HG03064 (cell line): ENCODE data around the gene TMEM150A.
"Not testable (repeated sequence)": the region's sequence is repeated elsewhere in the genome, so short reads cannot be mapped to it uniquely, and the experiment has no call there.

ENCODE experiments used
- ATAC-seq: cut with Tn5 transposase; IDR thresholded peaks from one replicate; pipeline ENCODE4 v1.9.1; 2021; ENCODE audit warnings: low read depth; ENCODE audit not compliant: unreplicated experiment

Gene TMEM150A, protein sequence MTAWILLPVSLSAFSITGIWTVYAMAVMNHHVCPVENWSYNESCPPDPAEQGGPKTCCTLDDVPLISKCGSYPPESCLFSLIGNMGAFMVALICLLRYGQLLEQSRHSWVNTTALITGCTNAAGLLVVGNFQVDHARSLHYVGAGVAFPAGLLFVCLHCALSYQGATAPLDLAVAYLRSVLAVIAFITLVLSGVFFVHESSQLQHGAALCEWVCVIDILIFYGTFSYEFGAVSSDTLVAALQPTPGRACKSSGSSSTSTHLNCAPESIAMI

DNA sequence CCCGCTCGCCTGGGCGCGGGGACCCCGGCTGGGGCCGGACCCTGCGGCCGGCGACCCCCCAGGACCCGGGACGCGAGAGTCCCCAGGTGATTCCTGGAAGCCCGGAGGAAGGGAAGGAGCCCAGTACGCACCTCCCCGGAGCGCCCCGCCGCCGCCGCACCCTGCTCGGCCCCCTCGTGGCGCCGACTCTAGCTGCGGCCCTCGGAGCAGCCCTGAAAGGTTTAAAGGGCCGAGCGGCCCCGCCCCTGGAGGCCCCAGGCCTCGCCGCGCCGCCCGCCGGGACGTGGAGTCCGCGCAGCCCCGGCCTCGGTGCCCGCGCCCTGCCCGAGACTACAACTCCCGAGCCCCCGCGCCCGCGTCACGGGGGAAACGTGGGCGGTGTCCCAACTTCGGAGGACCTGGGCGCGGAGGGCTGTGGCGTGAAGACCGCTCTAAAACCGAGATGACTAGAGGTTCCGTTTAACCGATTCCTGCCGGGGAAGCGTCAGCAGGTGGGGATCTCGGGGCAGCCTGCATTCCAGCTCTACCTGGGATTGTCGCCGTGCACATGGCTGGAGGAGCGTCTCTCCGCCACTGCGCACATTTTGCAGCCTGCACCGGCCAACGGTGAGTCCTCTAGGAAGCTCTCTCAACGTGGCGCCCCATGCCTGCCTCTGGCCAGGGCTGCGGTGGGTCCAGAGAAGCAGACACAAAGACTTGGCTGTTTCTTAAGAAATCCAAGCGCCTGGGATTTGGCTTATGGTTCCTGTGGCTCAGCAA, at the start of gene TMEM150A:
Gene TMEM150A, minus strand, starts transcription at position 223 of the 759 bp plus-strand sequence. CDS start 750 bp downstream, outside the sequence.
- peak; percentile 95 for ATAC-seq

DNA sequence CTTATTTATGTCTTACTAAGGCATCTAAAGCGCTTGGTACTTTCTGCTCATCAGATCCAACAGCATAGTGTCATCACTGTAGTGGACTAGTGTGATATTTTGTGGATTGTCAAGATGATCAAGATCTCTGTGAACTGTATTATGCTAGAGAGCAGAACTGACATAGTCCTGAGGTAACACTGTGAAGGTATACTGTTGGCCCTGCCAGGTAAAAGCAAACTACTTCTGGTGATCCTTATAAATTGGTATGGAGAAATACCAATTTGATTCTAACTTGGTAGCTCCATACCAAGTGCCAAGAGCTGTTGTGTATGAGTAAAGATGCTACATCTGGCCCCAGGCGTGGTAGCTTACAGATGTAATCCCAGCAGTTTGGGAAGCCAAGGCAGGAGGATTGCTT, 49.6 kb upstream of the TMEM150A start:
- ATAC-seq: no peak

DNA sequence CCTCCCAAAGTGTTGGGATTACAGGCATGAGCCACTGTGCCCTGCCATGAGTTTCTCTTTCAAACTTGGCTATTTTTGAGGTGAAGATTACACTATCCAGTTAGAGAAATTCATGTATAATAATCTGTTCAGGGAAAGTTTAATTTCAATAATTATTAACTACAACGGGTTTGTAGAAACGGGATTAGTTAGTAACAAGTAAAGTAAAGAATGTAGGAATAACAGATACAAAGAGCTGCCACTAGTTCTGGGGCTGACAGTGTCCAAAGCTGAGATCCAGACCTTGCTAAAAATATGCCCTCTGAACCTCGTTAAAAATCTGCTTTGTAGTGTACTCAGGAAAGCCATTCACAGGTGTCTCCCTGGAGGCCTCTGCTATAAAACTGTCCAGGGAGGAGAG, 48.6 kb upstream of the TMEM150A start:
- no peak for ATAC-seq

DNA sequence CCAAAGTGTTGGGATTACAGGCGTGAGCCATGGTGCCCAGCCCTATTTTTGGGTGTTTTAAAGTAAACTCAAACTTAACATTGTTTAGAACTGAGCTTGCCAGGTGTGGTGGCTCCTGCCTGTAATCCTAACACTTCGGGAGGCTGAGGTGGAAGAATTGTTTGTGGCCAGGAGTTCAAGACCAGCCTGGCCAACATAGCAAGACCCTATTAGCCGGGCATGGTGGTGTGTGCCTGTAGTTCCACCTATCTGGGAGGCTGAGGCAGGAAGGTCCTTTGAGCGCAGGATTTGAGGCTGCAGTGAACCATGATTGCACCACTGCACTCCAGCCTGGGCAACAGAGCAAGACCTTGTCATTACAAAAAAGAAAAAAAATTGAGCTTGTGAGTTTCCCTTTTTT, 48.0 kb upstream of the TMEM150A start:
- no peak for ATAC-seq

DNA sequence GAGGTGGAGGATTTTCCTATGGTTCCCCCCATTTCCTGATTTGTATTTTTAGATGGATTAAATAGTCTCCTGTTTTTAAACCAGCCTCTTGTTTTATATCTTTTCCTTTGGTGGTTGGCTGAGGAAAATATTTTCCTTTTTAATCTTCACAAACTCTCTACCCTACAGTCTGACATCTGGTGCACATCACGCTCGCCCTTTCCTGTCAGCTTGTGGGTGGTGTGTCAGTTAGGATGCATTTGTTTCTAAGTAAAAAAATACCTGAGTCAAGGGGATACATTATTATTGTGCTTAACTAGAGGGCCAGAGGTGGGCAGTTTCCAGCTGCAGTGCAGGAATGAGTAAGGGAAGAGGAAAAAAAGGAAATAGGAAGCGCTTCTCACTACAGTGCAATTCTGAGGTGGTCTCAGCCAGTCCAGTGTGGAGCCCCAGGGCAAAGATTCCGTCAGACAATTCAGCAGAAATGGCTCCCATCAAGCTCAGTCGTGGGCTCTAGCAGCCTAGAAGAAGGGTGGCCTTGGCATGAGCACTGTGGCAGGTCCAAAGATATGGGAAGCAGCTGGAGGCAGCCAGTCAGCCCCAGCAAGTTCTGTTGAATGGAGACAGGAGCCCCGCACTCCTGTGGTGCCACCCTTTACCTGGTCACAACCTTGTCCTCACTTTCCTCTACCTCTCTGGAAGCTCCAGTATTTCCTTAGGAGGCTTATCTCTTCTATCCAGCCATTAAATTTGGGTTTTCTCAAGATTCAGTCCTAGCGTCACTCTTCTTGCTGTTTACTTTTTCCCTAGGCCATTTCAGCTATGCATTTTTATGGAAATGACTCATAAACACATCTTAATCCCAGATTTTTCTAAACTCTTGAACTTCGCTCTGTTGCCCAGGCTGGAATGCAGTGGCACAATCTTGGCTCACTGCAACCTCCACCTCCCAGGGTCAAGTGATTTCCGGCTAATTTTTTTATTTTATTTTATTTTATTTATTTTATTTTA, 47.0 kb upstream of the TMEM150A start:
- no peak for ATAC-seq

DNA sequence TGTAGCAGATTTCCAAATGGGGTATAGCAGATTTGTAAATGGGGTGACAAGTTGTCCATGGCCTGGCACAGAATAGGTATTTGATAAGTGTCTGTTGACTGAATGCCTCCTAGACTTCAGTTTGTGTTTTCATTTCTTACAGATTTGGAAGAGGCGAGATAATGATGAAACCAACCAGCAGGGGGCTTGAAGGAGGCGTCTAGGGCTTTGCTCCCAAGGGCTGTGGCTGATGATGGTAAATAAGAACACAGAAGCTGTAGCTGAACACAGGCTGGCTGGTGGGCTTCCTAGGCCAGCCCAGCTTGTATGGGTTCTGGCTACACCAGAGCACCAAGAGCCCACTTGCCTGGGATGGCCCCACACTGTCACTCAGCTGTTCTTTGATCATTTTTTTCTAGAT, 46.1 kb upstream of the TMEM150A start:
- no peak for ATAC-seq

DNA sequence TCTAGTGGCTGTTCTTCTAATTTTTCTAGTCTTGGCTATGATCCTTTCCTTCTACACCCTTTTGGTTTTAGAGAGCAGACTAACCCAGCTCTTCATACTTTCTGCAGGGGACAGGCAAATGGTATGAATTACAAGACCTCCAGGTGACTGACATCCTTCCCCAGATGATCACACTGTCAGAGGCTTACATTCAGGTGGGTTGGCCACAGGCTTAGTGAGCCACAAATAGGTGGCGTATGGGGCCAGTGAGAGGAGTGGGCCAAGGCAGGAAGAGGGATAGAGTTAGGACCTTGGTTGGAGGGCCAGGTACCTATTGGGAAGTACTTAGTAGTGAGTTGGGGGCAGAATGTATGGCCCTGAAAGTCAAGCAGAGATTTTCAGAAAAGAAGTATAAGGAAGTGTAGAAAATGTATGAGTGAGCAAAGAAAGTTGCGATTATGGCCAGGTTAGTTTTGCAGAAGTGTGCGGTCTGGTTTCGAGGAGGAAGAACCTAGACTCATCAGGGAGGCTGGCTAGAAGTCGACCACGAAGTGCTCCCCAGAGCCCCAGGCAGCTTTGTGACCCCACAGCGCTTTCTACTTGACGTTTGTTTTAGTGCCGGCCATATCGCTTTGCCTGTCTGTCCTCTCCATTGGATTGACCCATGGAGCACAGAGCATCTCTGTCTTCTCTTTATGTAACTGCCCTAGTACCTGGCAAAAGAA, 45.5 kb upstream of the TMEM150A start:
- ATAC-seq: no peak

DNA sequence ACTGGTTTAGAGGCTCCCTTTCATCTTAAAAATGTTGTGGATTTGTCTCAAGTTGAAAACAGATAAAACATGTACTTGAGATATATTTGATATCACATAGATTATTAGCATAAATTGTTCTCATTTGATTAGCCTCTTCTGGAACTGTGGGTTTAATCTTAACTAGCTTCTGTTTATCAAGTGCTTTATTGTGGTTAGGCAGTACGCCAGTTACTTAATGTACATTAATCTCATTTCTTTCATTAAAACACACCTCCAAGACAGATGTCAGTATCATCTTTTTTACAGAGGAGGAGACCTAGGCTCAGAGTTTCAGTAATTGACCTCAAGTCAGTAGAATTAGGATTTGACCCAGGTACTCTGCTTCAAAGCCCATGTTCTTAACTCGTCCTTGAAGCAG, 43.7 kb upstream of the TMEM150A start:
- no peak for ATAC-seq

DNA sequence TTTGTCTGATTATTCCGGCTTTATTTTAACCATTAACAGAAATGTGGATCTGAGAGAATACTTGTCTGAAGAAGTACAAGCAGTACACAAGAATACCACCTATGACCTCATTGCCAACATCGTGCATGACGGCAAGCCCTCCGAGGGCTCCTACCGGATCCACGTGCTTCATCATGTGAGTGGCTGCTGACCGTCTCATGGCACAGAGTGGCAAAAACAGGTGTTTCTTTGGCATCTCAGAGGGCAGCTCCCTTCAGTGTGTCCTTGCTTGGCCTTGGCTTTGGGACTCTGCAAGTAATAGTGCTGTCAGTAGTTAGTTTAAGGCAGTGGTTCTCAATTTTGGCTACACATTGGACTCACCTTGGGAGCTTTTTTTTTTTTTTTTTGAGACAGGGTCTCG, 42.4 kb upstream of the TMEM150A start:
- no peak for ATAC-seq

DNA sequence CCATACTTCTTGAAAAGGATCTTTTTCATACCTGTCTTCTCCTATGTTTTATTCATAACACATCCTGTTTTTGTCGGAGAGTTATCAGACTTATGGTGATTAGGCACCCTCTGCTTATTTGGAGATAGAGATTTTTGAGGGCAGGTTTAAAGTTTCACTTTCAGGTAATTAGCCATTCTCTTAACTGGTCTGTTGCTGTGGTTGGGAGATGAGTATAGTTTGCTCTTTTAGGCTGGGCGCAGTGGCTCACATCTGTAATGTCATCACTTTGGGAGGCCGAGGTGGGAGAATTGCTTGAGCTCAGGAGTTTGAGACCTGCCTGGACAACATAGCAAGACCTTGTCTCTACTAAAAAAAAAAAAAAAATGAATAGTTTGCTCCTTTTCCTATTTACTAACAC, 40.2 kb upstream of the TMEM150A start:
- no peak for ATAC-seq

DNA sequence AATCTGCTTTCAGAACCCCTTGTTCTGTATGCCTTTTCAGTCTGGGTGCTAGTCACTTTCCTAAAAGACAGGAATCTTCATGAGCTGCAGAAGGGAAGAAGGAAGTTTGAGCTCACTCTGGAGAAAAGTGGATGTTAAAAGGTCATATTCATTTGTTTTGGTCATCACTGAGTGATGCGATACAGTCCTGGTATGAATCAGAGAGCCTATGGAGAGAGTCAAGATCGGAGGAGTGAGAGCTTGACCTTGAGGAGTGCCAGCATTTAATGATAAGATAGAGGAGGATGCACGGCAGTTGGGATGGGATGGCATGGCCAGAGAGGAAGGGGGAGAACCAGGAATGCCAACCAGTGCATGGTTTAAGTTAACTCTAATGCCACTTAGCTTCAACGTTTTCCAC, 33.1 kb upstream of the TMEM150A start:
- ATAC-seq: no peak

DNA sequence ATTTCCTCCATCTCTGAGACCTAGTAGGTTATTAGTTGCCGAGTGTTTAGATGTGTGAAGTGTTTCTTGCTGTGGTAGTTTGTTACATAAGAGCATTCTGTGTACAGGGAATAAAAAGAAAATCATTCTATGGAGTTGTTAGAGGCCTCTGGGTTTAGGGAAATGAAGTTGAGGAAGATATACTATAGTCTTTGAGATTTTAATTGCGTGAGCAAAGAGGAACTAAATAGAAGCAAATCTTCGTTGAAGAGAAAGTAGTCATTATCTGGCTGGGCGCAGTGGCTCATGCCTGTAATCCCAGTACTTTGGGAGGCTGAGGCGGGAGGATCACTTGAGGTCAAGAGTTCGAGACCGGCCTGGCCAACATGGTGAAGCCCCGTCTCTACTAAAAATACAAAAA, 32.5 kb upstream of the TMEM150A start:
- no peak for ATAC-seq

DNA sequence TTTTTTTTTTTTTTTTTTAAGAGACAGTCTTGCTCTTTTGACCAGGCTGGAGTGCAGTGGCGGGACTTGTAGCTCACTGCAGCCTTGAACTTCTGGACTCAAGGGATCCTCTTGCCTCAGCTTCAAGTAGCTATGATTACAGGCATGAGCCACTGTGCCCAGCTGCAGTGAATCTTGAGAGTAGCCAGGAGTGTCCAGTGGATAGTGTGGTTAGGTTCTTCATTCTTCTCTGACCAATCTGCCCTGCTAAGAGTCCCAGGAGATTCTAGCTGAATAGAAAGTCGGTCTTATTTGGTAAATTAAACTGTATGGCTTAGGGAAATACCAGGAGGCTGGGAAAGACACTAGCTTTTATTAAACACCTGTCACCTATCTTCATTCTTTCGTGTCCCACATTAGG, 28.8 kb upstream of the TMEM150A start:
- no peak for ATAC-seq

DNA sequence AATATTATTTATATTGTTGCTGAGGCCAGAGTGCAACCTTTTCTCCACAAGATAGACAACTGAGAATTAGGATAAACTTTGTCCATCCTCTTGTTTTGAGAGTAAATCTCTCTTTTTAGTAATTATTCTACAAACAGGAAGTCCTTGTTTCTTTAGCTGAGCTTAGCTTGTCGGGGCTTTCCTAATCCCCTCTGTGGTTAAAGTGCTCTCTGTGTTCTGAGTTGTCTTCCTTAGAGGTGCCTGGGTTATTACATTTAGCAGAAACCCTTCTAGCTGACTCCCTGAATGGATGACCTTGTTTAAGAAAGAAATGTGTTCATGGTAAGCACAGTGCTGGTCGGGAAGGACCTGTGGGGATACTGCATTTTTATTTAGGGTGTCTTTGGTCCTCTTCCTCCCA, 26.2 kb upstream of the TMEM150A start:
- no peak for ATAC-seq

DNA sequence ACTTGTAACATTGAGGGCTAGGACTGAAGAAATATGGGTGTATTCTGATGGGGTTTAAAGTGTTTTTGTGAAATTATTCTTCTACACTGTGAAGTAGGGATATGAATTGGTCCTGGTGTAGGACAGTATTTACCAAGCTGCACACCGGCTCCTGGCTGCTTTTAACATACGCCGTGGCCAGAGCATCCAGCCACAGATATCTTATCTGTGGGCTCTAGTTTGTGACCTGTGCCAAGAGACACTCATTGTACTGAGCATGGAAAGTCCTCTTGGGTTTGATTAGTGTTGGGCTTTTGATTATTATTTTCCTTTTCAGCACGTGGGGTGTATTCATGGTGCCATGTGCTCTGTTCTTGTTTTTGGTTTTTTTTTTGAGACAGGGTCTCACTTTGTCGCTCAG, 21.5 kb upstream of the TMEM150A start:
- ATAC-seq: no peak

DNA sequence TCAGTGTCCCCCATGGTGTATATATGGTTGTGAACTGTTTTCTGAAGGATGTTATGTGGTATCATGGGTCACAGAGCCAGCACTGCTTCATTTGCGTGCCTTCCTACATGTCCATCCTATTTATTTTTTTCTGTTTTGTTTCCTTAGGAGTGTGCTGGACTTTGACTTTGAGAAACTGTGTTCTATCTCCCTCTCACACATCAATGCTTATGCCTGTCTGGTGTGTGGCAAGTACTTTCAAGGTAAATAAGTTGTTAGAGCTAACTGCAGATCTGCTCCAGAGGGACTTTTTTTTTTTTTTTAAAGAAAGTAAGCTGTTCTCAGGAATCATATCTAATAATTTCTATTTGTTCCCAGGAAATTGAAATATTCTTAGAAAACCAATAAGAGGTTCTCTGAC, 18.8 kb upstream of the TMEM150A start:
- no peak for ATAC-seq

DNA sequence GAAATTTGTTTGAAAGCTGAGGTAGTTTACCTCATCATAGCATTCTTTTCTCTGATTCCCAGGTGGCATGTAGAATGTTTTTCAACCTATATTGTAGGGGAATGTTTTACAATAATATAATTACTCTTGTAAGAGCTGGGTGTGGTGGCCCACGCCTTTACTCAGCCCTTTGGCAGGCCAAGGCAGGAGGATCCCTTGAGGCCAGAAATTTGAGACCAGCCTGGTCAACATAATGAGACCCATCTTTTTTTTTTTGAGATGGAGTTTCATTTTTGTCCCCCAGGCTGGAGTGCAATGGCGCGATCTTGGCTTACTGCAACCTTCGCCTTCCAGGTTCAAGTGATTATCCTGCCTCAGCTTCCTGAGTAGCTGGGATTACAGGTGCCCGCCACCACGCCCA, 17.1 kb upstream of the TMEM150A start:
- ATAC-seq: no peak

DNA sequence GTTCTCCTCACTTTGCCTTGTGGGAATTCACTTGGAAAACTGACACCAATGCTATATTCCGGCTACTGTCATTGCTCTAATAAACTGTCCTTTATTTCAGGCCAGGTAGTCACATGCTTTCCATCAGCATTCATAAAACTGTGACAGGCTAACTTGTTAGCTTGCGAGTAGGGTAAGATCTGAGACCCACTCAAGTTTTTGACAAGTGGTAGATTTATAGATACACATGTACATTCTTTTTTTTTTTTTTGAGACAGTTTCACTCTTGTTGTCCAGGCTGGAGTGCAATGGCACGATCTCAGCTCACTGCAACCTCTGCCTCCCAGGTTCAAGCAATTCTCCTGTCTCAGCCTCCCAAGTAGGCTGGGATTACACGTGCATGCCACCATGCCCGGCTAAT, 15.2 kb upstream of the TMEM150A start:
- ATAC-seq: not testable (repeated sequence)

DNA sequence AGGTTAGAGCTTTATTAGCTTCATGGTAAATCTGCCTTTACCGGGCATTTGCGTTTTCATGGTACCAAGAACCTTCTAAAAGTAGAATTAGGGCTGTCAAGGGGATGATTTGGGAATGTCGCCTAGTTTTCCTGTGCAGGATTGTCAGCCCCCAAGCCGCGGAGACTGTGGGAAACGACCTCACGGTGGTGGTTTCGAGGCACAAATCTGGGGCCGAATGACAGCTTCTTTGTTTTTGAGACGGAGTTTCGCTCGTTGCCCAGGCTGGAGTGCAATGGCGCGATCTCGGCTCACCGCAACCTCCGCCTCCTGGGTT, 12.9 kb upstream of the TMEM150A start:
- no peak for ATAC-seq

DNA sequence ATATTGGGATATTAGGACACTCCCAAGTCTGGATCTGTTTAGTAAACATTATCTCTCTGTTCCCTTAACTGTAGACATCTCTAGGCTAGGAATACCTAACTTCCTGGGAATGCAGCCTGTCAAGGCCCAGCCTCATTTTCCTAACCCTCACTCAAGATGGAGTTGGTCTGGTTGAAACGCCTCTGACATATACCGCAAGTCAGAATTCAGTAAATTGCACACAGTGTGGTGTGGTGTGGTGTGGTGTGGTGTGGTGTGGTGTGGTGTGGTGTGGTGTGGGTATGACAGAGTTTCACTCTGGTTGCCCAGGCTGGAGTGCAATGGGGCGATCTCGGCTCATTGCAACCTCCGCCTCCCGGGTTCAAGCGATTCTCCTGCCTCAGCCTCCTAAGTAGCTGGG, 12.3 kb upstream of the TMEM150A start:
- not testable (repeated sequence) for ATAC-seq
